Gastrocnemius medialis (tissue), 4 donors: ENCODE results near the gene DISC1. TPM values are rescaled to one million over a fixed set of nuclear protein-coding genes. Genes with fewer than 3 reads are reported as not detected.

Experiments
- ATAC-seq, 2 donors: fragments of 150-250 bp; one replicate each; pipeline ENCODE4 v1.9.1; 2016
- DNase-seq, 2 donors: peaks; one replicate each; pipeline ENCODE4 v3.0.0-alpha.2; 2019
- H3K27ac ChIP-seq, 4 donors: fragments of 200-600 bp; sonication (generic); 1 replicate in 1 of 4; 2 replicates in 3 of 4; pipeline ENCODE4 v1.5.1; 2016 to 2018; ENCODE audit warnings: mild to moderate bottlenecking in 2 of 4, moderate library complexity in 1 of 4
- H3K27me3 ChIP-seq, 3 donors: fragments of 200-600 bp; sonication (generic) in 2 of 3; 1 replicate in 1 of 3; 2 replicates in 2 of 3; pipeline versions ENCODE4 v1.5.1 to v1.6.0; 2016 to 2019; ENCODE audit warnings: mild to moderate bottlenecking in 1 of 3, moderate library complexity in 1 of 3
- H3K36me3 ChIP-seq, 2 donors: fragments of 200-600 bp; sonication (generic) in 1 of 2; one replicate each; pipeline ENCODE4 v1.5.1; 2017 to 2018
- H3K4me1 ChIP-seq, 2 donors: fragments of 200-600 bp; sonication (generic) in 1 of 2; one replicate each; pipeline ENCODE4 v1.5.1; 2016 to 2017; ENCODE audit warnings: mild to moderate bottlenecking in 2 of 2
- H3K4me3 ChIP-seq, 4 donors: fragments of 200-600 bp; sonication (generic) in 3 of 4; 1 replicate in 1 of 4; 2 replicates in 3 of 4; pipeline ENCODE4 v1.5.1; 2016 to 2019; ENCODE audit warnings: mild to moderate bottlenecking in 2 of 4
- H3K9me3 ChIP-seq, 3 donors: fragments of 200-600 bp; sonication (generic) in 2 of 3; 1 replicate in 1 of 3; 2 replicates in 2 of 3; pipeline ENCODE4 v1.5.1; 2016 to 2019
- CTCF ChIP-seq, 5 experiments: fragments of 450-650 bp in 3 of 5; fragments of 200-600 bp in 2 of 5; sonication (generic) in 2 of 5; IDR thresholded peaks in 4 of 5; conservative IDR thresholded peaks in 1 of 5; 1 replicate in 4 of 5; 2 replicates in 1 of 5; pipeline ENCODE4 v1.5.1; 2016 to 2019; ENCODE audit warnings: antibody characterized with exemption in 5 of 5, mild to moderate bottlenecking in 3 of 5, moderate library complexity in 3 of 5
- POLR2A ChIP-seq, 2 donors: fragments of 450-650 bp; IDR thresholded peaks; one replicate each; pipeline ENCODE4 v1.6.1; 2017; ENCODE audit warnings: antibody characterized with exemption in 2 of 2, mild to moderate bottlenecking in 2 of 2, moderate library complexity in 2 of 2
- in situ Hi-C, 4 donors: fragments of 200-750 bp; cut with MboI; loops; one replicate each; pipeline versions ENCODE4 v1.15.0 to v1.8.0; 2017; ENCODE audit warnings: low sequenced_read_pairs in 4 of 4
- intact Hi-C: fragments of 100-400 bp; cut with DNase I; formaldehyde crosslinking; loops from one replicate; pipeline ENCODE4 v1.15.1; 2023; ENCODE audit warnings: low total_unique reads
- total RNA-seq, 4 donors: library from RNA; depleted of rRNA; stranded (reverse); fragments of >200 nt; gene quantifications; one replicate each; pipeline versions ENCODE4 v1.1.0 to v1.2.3, GENCODE V29; 2016

DISC1 gene
- total RNA-seq, 4 donors from 2014 or later = 2.3 to 5.8 (median 2.6) TPM

- Histone ChIP-seq H3K36me3 (no peaks in the 10 kb centered on the region), H3K27ac (no peak overlapping the region), H3K4me1 (no peaks in the 10 kb centered on the region), H3K4me3 (no peak overlapping the region), H3K27me3 (no peaks in the 10 kb centered on the region), H3K9me3 (no peaks in the 10 kb centered on the region)
- intact Hi-C loops (no loop called here), in situ Hi-C loops (no loop called here)
- TF ChIP-seq POLR2A (IDR thresholded peaks at IDR 0.05) (no peak), CTCF (IDR thresholded peaks at IDR 0.05 in 4 of 5, conservative IDR thresholded peaks at IDR 0.05 in 1 of 5) (no peak)
- ATAC-seq (no peak), DNase-seq (no peak)
Observed at GRCh38 chr1:232037774-232038388, 411.3 kb downstream of the DISC1 start.

DNA sequence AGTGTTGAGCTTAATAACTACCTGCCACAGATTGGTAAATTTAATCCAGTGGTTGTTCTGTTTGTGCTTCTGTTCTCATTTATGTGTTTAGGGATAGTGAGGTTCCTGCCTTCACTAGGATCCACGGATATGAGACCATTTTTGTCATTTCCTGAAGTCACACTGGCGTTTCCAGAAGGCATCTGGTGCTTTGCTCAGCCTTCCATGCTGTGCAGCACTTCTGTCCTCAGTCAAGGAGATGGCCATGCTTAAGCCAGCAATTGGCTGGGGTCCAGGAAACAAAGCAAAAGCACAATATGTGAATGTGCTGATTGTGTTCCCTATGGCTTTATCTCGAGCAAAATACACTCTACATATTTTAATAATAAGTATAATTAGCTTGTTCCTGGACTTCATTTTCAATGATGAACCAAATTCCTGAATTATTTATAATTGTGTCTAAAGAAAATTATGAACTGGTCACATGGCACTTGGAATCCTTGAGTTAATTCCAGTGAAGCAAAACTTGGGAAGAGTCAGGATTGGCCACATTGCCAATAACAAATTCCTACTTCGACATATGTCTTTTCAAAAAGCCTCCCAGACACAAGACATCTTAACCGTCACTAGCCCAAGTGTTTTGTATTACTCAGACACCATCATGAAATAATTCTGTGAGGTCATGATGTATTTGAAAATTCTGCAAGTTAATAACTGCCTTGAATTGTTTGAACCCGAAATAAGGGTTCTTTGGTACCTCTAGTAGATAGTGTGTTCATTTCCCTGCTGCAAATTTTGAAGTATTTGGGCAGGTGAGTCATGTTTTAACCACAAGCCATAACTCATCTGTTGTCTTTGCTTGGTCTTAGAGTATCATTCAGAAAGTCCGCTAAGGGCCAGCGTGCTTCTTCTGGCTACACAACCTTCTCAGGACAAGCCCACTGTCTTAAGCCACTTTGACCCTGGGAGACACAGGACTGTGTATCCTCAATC lies 412.4 kb downstream of the DISC1 start:
- Histone ChIP-seq H3K27ac (no peak overlapping the region), H3K27me3 (no peaks in the 10 kb centered on the region), H3K9me3 (no peaks in the 10 kb centered on the region), H3K4me1 (no peaks in the 10 kb centered on the region), H3K4me3 (no peak overlapping the region), H3K36me3 (no peaks in the 10 kb centered on the region)
- DNase-seq (no peak), ATAC-seq (no peak)
- in situ Hi-C loops (no loop called here), intact Hi-C loops (no loop called here)
- TF ChIP-seq CTCF (IDR thresholded peaks at IDR 0.05 in 4 of 5, conservative IDR thresholded peaks at IDR 0.05 in 1 of 5) = no peak
- no peak for TF ChIP-seq POLR2A (IDR thresholded peaks at IDR 0.05)

DNA sequence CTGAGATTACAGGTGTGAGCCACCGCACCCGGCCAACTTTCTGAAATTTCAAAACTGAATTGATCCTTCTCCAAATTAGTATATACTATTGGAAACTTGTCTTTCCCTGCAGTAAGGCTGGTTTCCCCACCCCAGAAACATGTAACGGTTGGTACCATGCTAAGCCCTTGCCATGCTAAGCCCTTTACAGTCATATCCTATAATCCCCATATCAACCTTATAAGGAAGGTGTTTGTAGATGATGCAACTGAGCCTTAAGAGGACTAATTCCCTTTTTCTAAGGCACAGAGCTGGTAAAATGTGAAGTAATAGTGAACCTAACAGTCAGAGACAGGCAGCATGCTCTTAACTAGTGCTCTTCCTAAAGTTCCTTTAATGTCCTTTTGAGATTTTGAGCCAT lies 413.7 kb downstream of the DISC1 start:
- intact Hi-C loops = no loop called here
- Histone ChIP-seq H3K4me3 (no peak overlapping the region), H3K27ac (no peak overlapping the region), H3K27me3 (no peaks in the 10 kb centered on the region), H3K9me3 (no peaks in the 10 kb centered on the region), H3K4me1 (no peaks in the 10 kb centered on the region), H3K36me3 (no peaks in the 10 kb centered on the region)
- no peak for TF ChIP-seq CTCF (IDR thresholded peaks at IDR 0.05 in 4 of 5, conservative IDR thresholded peaks at IDR 0.05 in 1 of 5)
- DNase-seq (no peak), ATAC-seq (no peak)
- in situ Hi-C loops = no loop called here

DNA sequence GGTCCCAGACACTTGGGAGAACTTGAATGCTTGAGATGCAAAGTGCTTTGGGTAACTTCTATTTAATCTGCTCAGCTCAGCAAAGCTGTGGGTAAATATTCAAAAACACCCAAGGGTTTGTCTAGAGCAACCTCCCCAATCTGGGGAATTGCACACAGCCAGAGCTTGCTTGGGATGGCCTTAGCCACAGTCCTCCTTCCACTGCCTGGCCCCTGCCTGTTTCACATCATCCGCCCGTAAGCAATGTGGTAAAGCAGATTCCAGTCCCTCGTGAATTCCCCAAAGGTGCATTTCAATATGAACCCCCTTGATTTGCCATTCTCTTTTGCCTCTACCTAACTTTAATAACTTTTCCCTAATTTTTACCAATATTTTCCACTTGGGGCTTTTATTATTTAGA lies 418.1 kb downstream of the DISC1 start:
- intact Hi-C loops (no loop called here), in situ Hi-C loops (no loop called here)
- Histone ChIP-seq H3K4me3 (no peak overlapping the region), H3K27me3 (no peaks in the 10 kb centered on the region), H3K27ac (no peak overlapping the region), H3K36me3 (no peaks in the 10 kb centered on the region), H3K4me1 (no peaks in the 10 kb centered on the region), H3K9me3 (no peaks in the 10 kb centered on the region)
- ATAC-seq (no peak), DNase-seq (no peak)
- TF ChIP-seq CTCF (IDR thresholded peaks at IDR 0.05 in 4 of 5, conservative IDR thresholded peaks at IDR 0.05 in 1 of 5) (no peak), POLR2A (IDR thresholded peaks at IDR 0.05) (no peak)
